ENCODE results near the gene ARSB. TPM values are rescaled to one million over a fixed set of nuclear protein-coding genes. Genes with fewer than 3 reads are reported as not detected.

ARSB gene
- total and polyA plus RNA-seq, 9 of the 15 experiments (the other 6 are each of a cell fraction or from before 2014, with no cell fraction given), result 0.52 to 4.6 (median 2.4) TPM

GRCh38 chr5:78791501-78792100, 193.5 kb downstream of the ARSB start:
- Histone ChIP-seq H3K27ac (ENCODE audit: extremely low read depth, low read depth, low read length) (no peak overlapping the region), H3K9ac (ENCODE audit: insufficient read depth in 1 of 2, low read depth in 2 of 2, low read length in 2 of 2) (no peak overlapping the region), H3K36me3 (ENCODE audit: control insufficient read depth, insufficient read depth, low read length) (no peaks in the 10 kb centered on the region), H3K79me2 (ENCODE audit: control insufficient read depth, insufficient read depth, low read length) (no peaks in the 10 kb centered on the region), H2AFZ (ENCODE audit: low read depth, low read length) (no peak overlapping the region), H3K4me2 (ENCODE audit: insufficient read depth, low read length) (no peak overlapping the region), H3K4me3 (no peak overlapping the region), H3K4me1 (replicated peaks in 1 of 2; ENCODE audit: control insufficient read depth in 2 of 2, insufficient read depth in 2 of 2, low read length in 2 of 2) (no peaks in the 10 kb centered on the region; a peak in 1 of 5 replicates), H3K9me1 (ENCODE audit: control insufficient read depth, insufficient read depth, low read length) (no peaks in the 10 kb centered on the region), H4K20me1 (replicated peaks; ENCODE audit: control insufficient read depth, insufficient read depth, low read length) (no peaks in the 10 kb centered on the region), H3K27me3 (ENCODE audit: control insufficient read depth in 2 of 2, insufficient read depth in 2 of 2, low read length in 2 of 2) (peaks cover 0 to 5% of the 10 kb centered on the region in 2 experiments; a peak in 1 of 5 replicates), H3K9me3 (replicated peaks; ENCODE audit: control insufficient read depth, insufficient read depth, low read depth, low read length) (no peaks in the 10 kb centered on the region)
- ChIA-PET POLR2A (no interaction called here), CTCF (ENCODE audit: low intra/inter-chr PET ratio) (no interaction called here)
- FAIRE-seq (no peak), DNase-seq (ENCODE audit: extremely low read depth in 1 of 4, low spot score in 3 of 4) (no peak), ATAC-seq (no peak)
- 62% methylated on average over 11 of the region's 11 CpGs for WGBS (ENCODE audit: insufficient coverage, low coverage, missing lambda C conversion rate)
- no TSS peak for BruUV-seq (replicated peaks)
- TF ChIP-seq PYGO2 (tag; IDR thresholded peaks at IDR 0.05) (no peak), NFRKB (IDR thresholded peaks at IDR 0.05; ENCODE audit: low read depth) (no peak), TAL1 (IDR thresholded peaks at IDR 0.05) (no peak), ZBTB26 (CRISPR knock-in tag; IDR thresholded peaks at IDR 0.05) (no peak), FOS (IDR thresholded peaks at IDR 0.05; ENCODE audit: extremely low read depth, insufficient read length) (no peak), STAG1 (CRISPR knock-in tag; IDR thresholded peaks at IDR 0.05; ENCODE audit: borderline replicate concordance) (no peak), BRD4 (IDR thresholded peaks at IDR 0.05) (no peak), FOXA3 (CRISPR knock-in tag; conservative IDR thresholded peaks at IDR 0.05 in 1 of 2, IDR thresholded peaks at IDR 0.05 in 1 of 2) (no peak)
- in situ Hi-C loops (cut with MboI), result no loop called here
- intact Hi-C loops (cut with micrococcal nuclease), result no loop called here

Data from K562 (cell line).